ENCODE measurements around the gene PAPSS2.
"Not testable (repeated sequence)": the region's sequence is repeated elsewhere in the genome, so short reads cannot be mapped to it uniquely, and the experiment has no call there.

The PAPSS2 gene

DNA sequence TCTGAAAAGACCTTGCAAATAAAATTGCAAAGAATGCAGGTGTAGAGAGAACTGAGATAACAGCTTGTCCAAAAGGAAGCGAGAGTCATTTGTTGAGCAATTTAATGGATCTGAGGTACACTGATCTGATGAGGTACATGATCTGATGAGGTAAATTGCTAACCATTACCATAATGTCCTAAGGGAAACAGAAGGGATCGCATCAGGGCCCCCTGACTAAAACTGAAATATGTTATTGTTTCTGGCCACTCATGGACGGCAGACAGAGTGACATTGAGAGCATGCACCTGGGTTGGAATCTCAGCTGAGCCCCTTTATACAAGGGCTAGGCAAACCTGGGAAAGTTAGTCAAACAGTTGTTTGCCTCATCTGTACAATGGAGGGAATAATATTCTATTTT is 15.8 kb upstream of the PAPSS2 start:
- DNase-seq: no peak

DNA sequence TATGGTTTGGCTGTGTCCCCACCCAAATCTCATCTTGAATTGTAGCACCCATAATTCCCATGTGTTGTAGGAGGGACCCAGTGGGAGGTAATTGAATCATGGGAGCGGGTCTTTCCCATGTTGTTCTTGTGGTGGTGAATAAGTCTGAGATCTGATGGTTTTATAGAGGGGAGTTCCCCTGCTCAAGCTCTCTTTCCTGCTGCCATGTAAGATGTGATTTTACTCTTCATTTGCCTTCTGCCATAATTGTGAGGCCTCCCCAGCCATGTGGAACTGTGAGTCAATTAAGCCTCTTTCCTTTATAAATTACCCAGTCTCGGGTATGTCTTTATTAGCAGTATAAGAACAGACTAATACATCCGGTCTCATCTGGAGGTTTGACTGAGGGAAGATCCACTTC is 15.2 kb upstream of the PAPSS2 start:
- DNase-seq: not testable (repeated sequence)

DNA sequence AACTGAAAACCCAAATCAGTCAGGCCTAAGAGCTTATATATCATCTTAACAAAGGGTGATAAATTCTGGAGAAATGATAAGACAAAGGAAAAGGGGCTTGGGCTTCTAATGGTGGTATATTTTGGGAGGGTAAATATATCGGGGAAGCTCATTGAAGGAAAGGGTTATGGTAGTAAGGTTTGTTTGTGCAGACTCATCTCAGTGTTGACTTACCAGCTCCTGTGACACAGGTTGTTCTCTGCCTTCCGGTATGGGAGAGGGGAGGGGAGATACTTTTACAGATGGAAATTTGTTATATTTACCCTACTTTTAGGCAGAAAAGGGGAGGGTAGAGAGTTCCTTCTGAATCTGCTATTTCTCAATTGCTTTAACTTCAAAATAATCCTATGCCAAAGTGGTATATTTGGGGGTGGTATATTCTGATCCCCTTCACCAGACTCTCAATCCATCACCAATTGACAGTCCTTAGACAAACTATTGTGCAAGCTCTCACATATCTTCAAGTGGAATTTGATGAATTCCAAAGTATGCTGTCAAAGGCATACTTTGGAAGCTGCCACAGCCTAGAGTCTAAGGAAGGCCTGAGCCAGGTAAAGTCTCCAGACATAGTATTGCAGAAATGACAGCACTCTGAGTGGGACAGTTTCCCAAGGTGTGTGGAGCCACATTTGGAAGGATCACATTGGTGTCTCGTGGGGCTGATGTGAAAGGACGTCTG is 13.3 kb upstream of the PAPSS2 start:
- DNase-seq: no peak

DNA sequence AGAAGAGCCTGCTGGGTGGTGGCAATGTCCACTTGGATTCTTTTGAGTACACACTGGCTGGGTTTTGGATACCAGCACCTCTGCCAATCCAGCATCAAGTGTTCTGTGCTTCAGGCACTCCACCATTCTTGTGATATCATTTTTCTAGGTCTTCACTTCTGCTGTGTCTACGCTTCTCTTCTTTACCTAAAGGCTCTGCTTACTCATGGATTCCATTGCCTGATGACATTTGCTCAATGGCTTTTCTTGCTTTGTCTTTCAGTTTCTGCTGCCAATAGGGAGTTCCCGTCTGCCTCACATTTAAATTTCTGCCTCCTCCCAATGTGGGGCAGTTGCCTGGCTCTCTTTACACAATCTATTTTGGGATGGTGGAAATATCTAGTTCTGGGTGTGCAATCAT is 12.7 kb upstream of the PAPSS2 start:
- DNase-seq: no peak

DNA sequence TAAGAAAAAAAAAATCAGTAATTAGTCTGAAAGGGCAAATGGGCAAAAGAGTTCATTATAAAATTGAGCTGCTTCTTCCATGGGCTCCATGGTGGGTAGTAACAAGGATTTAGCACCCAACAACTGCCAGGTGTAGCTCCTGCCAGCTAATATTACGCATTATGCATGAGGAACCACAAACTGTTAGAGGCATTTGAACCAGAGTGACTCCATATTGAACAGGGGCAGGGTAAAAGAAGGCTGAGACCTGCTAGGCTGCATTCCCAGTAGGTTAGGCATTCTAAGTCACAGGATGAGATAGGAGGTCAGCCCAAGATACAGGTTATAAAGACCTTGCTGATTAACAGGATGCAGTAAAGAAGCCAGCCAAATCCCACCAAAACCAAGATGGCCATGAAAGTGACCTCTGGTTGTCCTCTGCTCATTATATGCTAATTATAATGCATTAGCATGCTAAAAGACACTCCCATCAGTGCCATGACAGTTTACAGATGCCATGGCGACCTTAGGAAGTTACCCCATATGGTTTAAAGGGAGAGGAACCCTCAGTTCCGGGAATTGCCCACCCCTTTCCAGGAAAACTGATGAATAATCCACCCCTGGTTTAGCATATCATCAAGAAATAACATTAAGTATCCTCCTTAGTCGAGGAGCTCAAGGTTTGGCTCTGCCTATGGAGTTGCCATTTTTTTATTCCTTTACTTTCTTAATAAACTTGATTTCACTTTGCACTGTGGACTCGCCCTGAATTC is 8.7 kb upstream of the PAPSS2 start:
- DNase-seq: no peak

DNA sequence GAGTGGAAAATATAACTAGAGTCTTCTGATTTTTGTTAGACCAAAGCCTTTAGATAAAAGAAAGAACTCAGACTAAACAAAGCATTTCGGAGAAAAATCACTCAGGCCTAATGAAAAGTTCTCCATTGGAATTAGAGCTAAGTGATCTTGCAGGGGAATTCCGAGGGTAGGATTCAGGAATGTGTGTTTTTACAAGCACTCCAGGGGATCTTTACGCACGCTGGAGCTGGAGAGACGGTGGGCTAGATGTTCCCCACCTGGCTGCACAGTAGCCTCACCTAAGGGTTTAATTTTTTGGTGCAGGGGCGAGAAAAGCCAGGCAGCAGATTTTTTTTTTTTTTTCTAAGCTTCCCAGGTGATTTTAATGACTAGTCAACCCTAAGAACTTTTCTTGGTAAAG is 7.9 kb upstream of the PAPSS2 start:
- DNase-seq: no peak

DNA sequence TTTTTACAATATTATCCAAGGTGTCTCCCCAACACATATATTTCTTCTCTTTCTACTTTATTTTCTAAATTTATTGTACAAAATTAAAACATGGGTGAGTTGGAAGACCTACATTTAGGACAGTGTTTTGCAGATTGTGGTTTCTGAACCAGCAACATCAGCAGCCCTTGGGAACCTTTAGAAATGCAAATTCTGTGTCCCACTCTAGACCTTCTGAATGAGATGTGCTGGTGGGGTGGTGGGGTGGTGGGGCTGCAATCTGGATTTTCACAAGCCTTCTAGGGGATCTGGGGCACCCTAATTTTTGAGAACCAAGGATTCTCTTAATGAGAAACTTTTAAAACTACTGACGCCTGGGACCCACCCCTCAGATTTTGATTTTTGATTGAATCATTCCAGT is 7.4 kb upstream of the PAPSS2 start:
- no peak for DNase-seq

DNA sequence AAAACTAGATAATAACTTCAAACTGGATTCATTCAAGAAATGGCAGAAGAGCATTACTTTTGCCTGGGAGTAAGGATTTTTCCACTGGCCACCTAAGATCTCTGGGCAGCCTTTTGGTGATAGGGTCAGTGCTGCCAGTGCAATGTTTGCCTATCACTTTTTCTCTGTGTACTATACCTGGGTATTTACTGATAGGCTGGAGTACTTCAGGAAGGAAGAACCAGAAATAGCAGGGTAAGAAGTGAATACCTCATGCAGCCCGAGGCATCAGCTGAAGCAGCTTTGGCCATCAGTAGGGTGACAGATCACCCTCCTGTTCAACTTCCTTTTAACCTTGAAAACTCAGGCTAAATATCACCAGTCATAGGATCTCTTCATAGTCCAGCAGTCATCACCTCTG is 5.5 kb upstream of the PAPSS2 start:
- no peak for DNase-seq

DNA sequence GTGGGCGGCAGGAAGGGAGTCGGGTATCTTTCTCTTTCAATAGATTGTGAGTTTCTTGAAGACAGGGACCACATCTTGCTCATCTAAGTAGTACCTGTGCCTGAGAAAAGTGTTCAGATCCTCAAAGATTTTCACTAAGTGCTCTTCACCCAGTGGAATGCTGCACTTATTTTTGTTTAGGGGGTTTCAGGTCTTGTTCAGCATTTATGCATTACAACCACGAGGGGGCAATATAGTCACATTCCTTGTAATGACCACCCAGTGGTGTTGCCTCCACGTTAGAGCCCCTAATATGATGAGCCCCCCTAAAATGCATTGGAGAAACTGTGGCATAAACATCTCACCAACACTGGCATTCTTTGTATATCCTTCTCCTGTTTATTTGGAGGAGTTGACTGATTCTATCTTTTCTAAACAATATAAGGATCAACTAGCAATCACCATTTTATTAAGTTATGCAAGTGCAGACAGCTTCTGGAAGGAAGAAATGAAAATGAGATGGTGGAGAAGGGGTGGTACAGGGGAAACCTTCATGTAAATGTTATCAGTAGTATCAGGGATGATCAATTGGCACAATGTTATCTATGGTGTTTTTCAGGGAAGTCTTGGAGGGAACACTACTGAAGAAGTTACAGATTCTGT is 3.1 kb upstream of the PAPSS2 start:
- peak; percentile 48 for DNase-seq

DNA sequence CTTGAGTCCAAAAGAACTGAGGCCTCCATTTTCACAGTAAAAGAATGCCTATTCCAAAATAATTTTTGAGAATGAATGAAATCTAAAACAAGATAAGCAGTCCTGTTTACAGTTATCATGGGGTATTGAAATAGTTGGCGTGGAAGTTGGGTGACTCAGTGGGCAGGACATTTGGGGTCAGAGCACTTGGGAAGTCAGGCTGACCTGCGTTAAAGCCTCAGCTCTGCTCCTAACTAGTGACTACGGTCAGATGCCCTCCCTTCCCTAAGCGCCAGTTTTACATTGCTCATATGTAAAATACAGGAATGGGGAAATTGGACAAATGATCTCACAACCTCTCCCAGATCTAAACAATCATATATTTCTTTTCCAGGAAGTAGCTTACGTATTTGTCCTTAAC is 2.3 kb upstream of the PAPSS2 start:
- peak; percentile 92 for DNase-seq

DNA sequence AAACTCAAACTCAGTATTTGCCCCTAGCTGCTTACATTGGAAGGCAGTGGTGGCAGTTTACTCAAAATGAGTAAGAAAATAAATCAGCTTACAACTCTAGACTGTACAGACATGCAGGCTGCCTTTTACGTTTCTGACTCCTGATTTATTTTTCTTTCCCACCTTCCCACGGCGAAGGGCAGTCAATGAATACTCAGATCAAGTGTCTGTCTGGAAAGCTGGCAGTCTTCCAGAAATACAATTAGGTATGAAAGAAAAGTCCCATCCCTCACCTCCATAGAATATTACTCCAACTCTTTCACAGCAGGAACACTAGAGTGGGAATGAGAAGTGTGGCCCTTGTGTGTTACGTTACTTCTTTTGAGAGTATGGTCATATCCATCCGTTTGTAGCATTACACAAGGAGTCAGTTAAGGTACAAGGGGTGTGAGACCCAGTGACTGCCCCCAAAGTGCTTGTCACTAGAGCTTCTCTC is 1.3 kb upstream of the PAPSS2 start:
- no peak for DNase-seq

DNA sequence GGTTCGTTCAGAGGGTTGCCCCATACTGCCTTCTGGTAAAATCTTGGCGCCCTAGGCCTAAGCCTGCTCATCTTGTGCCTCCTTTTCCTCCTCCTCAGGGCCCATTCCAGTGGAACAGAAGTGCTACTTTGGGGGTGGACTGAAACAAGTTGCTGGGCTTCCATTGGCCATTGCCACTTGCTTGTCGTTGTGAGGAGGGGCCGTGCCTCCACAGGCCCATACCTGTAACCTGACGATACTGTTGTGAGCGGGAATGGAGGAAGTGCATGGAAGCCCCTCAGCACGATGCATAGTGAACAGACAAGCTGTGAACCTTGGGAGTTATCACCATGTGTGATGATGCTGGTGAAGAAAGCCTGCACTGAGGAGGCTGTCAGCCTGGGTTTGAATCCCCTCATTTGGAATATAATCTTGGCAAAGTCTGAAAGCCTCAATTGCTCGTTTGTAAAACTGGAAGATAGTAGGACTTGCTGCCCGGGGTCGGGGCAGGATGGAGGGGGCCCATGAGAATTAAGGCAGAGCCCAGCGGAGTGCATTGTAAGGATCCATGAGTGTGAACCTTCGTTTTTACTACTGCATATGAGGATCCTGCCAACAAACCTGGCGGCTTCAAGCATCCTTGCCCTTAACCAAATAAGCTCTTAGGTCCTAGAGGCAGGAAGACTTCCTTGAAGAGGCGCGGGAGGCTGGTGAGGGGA is 671 bp upstream of the PAPSS2 start:
- no peak for DNase-seq

DNA sequence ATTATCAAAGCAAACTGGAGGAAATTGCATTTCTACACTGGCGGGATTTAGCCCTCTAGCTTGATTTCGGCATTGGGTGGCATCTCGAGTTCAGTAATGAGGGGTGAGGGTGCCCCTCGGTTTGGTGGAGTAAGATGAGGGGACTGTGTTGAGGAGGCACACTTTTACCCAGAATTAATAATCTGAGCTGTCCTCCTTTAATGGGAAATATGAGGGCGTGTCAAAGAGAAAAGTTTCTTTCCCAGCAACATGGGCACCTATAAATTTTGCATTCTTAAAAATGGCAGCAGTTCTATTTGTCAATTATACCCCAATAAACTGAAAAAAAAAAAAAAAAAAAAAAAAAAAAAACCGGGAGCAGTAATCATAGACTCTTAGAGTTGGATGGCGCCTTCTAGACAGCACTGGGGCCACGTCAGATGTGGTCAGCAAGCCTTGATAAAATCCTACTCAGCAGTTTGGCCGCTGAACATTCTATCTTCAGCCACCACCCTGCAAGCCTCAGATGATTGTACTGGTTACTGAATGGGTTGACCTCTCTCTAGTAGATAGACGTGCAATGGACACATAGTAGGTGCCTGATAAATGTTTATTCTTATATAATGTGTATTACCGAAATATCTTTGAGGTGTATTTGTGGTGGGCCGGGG is 931 bp downstream of the PAPSS2 start:
- DNase-seq: peak; percentile 80

DNA sequence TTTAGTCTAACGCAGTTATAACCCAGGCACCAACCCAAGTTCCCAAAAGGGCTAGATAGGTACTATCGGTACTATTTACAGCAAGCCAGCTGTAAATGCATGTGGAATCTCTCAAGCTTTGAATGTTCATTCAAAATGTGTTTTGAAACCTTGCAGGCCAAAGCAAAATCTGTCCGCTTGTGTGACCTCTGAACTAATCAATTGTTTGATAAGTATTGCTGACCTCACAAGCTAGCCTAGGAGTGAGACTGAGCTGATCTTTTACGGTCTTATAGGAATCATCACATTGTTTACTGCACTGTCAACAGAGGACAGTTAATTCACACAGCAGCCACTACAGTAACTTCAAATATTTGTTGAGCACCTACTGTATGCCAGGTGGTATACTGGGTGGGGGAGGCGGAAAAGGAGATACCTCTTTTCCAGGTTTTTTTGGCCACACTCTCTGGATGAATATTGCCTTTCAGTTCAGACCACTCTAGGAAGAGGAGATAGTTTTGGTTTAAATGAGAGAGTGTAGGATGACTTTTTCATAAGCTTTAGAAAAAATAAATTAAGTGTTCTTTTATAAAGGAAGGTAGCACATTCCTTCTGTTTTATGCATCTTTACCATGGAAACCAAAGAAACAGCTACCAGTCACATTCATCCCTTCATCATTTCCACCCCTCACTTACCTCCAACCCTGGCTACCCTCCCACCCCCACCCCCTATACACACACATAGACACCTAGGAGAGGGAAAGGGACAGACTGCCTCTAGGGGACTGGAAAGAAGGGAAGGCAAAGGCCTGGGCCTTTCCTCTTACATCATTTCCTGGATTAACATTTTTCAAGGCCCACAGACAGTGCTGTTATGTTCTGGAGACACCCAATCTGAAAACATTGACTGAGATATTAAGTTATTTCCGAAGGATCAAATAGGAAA is 2.4 kb downstream of the PAPSS2 start:
- peak; percentile 52 for DNase-seq

DNA sequence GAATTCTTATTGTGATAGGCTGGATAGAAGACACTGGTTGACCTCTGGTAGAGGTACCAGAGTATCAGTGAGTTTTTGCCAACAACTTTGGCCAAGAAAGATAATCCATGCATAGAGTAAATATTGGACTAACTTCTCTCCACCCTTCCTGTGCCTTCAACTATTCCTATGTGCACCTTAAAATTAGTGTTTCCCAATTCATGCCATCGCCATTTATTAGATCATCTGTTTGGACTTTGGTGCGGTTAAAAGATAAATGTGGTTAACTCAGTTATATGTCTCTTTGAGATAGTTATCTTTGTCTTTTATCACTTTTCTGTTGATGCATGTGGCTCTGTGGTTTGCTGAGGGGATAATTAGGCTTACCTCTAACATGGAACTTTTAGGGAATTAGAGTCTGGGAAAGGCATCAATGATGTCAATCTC is 4.6 kb downstream of the PAPSS2 start:
- no peak for DNase-seq

DNA sequence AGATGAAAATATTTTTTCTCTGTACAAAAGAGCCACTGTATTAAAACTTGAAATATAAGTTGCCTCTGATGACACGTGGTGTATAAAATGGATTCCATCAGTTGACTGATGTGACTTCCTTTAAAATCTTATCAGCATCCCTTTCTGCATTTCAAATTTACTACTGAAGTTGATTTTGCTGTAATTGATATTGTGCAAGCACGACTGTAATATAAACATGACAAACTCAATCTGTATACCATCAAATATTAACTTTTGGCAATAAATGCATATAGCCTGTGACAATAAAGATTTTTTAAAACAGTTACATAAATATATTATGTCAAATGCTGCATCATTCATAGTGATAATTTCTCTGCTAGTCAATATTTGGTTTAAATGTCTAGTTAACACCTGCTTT is 7.8 kb downstream of the PAPSS2 start:
- DNase-seq: no peak

DNA sequence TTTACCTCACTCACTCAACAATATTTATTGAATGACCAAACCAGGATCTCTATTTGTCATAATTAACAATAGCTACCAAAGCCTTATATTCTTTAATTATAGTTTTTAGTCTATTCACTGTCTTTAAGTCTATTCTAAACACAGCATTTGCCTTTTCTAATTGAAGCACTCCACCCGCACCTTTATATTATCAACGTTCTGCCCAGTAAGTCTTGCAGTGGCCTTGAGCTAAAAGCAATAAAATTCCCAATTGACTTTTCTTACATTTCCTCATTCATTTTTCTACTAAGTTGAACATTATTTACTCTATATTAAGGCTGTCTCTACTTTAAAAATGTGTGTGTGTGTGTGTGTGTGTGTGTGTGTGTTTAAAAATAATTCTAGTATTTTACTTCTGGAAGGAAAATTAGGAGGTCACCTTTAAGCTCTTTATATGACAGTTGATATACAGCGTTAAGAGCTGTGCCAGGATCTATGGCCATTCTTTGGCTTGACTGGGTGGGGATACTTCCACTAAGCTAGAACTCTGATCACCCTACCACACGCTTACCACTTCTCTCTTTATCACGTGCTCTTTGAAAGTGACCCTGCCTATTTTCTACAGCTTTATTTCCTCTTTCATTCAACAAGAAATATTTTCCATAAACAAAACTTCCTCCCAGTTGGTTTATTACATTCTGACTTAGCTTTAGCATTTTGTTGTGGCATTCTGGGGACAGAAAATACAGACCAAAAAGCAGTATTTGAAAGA is 8.8 kb downstream of the PAPSS2 start:
- no peak for DNase-seq

DNA sequence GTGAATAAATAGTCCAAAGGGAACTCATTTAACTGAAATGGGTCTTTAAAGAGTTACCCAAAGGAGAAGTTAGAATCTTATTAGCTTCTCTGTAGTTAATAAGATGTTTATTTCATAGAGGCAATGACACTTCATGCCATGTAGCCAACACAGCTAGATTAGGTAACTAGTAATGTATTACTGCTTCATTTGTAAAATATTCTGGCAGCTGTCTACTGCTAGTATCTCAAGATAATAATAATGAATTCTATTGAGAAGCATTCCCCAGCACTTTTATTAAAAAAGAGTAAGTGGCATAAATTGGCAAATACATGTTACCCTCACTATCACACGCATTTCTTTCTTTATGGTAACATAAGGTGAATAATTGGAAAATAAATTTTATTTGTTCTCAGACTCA is 10.1 kb downstream of the PAPSS2 start:
- DNase-seq: no peak

DNA sequence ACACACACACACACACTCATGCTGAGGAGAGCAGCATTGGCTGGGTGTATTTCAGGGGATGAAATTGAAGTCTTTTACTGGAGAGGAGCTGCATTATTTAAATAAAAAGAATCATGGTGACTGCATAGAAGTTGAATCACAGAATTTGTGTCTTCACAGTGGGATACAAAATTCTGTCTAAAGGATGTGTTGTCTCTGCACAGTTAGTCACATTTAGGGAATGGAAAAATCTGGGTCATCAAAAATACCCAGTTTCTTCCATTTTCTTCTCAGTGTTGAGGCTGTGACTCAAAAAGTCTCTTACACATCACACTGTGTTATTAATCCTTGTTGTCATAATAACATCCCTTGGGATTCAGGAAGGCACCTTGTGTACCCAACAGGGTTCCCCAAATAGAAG is 10.9 kb downstream of the PAPSS2 start:
- peak; percentile 12 for DNase-seq

DNA sequence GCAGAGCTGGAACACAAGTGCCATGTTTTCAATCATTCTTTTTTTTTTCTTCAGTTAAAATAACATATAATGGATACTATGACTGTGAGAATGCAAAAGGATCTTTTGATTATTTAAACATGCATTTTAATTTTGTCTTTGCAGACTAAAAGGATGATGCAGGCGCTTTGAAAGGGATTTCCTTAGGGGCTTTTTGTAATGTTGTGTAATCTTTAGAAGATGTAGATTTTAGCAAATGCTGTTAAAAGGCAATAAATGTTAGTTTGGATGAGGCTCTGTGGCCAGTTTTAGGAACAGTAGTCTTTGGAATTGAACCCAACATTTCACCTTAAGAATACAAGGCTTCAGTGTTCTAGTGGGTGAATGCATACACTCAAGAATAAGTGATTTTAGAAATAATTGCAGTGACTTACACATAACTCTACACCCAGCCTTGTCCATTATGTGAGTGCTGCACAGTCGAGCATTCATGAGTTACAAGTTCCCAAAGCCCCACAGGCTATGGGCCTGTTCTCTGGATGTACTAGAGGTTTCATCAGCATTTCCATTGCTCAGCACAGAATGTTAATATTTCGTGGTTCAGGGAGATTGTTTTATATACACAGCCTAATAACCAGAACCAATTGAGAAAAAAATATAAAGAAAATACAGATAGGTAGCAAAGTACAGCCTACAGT is 11.6 kb downstream of the PAPSS2 start:
- DNase-seq: no peak

Measured in HCEC 1CT (cell line).